Suppressor macrophage (primary cell): ENCODE data around the gene KLHL26.

Experiments
- DNase-seq, 4 experiments: peaks; one replicate each; pipeline ENCODE4 v3.0.0-alpha.2; 2020 to 2022

KLHL26 gene

GRCh38 chr19:18647371-18647767 lies 10.5 kb downstream of the KLHL26 start:
- no peak for DNase-seq

- no peak for DNase-seq
Measured at GRCh38 chr19:18647807-18648206, 11.0 kb downstream of the KLHL26 start.

- DNase-seq: no peak
Measured at GRCh38 chr19:18648973-18649315, 12.1 kb downstream of the KLHL26 start.

GRCh38 chr19:18649371-18650020 lies 12.7 kb downstream of the KLHL26 start:
- peak; percentile 38 to 70 (median 62) for DNase-seq

GRCh38 chr19:18650021-18650390 lies 13.2 kb downstream of the KLHL26 start:
- DNase-seq: peak in 1 of 4 experiments; percentile 33

- DNase-seq: no peak
Measured at GRCh38 chr19:18650468-18651041, 13.7 kb downstream of the KLHL26 start.

DNA sequence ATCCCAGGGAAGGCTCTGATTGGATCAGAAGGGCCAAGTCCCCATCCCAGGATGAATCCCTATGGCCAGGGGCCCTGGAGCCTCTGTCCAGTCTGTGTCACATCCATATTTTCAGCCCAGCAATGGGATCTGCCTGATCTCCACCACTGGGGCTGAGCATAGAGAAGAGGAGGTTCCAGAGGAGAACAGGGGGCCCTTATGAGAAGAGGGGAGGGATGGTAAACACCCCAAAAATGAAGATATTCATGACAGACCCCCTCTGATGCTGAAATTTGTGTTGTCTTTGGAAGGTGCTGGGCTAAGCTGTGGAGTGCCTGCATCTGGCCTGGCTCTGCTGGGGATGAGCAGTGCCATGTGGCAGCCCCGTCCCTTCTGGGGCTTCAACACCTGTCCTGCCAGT lies 14.5 kb downstream of the KLHL26 start:
- no peak for DNase-seq

DNA sequence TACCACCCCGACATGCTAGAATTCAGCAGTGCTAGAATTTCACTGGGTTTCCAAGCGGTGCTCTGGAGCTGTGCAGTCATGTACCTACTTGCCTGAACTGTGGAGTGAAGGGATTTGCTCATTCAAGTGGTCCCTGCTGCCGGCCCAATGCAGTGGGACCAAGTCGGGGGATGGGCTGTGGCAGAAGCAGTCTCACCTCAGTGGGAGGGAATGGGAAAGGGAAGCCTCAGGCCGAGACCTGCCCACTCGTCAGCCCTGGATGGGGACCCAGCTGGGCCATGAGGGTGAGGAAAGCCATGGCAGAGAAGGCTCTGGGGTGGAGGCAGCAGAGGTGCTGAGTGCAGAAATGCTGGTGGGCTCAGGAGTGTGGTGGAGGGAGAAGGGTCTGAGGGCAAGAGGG lies 14.9 kb downstream of the KLHL26 start:
- DNase-seq: no peak

DNA sequence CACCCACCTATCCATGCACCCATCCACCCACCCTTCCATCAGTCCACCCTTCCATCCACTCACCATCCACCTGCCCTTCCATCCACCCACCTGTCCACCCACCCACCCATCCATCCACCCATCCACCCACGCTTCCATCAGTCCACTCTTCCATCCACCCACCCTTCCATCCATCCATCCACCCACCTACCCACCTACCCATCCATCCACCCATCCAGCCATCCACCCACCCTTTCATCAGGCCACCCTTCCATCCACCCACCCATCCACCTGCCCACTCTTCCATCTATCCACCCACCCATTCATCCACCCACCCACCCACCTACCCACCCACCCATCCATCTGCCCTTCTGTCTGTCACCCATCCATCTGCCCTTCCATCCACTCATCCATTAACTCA lies 17.0 kb downstream of the KLHL26 start:
- no peak for DNase-seq

DNA sequence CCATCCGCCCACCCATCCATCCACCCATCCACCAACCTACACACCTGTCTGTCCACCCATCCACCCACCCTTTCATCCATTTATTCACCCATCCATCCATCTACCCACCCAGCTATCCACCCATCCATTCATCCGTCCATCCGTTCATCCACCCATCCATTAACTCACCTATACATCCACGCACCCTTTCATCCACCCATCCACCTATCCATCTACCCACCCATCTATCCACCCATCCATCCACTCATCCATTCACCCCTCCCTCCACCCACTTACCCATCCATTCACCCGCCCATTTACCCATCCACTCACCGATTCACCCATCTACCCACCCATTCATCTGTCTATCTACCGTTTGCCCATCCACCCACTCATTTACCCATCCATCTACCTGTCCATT lies 17.6 kb downstream of the KLHL26 start:
- no peak for DNase-seq

- no peak for DNase-seq
Measured at GRCh38 chr19:18655173-18655844, 18.5 kb downstream of the KLHL26 start.

DNA sequence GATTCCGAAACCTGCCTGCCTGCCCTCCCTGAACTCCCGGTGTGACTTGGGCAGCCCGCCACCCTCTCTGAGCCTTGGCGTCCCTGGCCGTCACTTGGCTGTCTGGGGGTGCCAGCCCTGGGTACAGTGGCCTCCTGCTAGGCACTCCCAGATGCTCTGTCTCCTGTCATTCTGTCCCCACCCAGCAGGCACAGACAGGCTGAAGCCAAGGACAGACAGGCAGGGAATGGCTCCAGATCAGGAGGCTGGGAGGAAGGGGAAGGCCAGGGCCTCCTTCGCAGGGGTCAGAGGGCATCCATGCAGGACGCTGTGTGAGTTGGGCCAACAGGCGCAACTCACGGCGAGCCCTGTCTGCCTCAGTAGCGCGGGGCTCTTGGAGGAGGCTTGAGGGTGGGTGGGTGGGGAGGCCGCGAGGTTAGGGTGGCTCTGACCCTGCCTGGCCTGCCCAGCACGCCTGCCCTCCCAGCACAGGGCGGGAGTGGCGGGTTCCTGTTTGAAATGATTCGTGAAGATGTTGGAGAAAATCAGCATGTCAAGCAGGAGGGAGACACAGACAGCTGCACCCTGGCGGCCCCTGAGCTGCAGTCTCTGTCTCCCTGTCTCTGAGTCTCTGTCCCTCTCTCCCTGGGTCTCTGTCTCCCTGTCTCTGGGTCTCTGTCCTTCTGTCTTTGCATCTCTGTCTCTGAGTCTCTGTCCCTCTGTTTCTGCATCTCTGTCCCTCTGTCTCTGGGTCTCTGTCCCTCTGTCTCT lies 19.7 kb downstream of the KLHL26 start:
- DNase-seq: peak in 1 of 4 experiments; percentile 26

DNA sequence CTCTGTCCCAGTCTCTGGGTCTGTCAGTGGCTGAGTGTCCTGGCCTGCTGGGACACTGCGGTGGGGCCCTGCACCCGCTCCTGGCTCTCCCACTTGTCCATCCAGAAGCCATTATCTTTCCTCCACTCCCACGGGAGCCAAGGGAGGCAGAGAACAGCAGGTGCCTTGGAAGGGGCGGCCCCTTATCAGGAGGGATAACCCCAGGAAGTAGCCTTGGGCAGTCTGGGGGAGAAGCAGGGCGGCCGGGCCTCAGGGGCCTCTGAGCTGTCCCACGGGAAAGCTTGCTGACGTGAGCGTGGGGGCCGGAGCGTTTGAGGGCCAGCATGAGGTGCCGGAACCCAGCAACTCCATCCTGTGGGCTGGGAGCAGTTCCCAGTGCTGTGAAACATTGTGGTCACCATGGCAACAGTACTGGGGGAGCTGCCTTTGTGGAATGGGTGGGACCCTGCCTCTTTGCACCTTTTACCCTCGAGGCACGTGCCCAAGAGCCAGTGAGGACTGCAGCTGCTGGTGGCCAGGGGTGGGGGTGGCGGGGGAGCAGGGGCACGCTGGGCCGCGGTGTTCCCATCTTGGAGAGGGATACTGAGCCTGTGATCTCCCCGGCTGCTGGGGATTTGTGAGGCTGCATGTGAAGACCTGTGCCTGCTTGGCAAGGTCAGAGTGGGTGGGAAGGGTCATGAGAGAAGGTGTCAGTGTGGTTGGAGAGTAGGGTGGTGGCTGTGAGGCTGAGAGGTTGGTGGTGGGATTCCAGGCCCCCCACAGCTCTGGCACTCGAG lies 20.9 kb downstream of the KLHL26 start:
- peak in 1 of 4 experiments; percentile 26 for DNase-seq

DNA sequence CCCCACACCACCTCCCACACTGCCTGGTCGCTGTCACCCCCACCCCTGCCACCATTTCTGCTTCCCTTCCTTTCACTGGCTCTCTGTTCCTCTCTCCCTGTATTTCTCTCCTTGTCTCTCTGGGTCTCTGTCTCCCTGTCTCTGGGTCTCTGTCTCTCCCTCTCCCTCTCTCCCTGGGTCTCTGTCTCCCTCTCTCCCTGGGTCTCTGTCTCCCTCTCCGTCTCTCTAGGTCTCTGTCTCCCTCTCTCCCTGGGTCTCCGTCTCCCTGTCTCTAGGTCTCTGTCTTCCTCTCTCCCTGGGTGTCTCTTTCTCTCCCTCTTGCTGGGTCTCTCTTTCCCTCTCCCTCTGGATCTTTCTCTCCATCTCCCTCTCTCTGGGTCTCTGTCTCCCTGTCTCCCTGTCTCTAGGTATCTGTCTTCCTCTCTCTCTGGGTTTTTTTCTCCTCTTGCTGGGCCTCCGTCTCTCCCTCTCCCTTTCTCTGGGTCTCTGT lies 21.6 kb downstream of the KLHL26 start:
- no peak for DNase-seq

GRCh38 chr19:18659281-18660050 lies 22.6 kb downstream of the KLHL26 start:
- DNase-seq: peak; percentile 79 to 88 (median 84)

- peak; percentile 85 to 93 (median 90) for DNase-seq
Measured at GRCh38 chr19:18660051-18660910, 23.5 kb downstream of the KLHL26 start.

DNA sequence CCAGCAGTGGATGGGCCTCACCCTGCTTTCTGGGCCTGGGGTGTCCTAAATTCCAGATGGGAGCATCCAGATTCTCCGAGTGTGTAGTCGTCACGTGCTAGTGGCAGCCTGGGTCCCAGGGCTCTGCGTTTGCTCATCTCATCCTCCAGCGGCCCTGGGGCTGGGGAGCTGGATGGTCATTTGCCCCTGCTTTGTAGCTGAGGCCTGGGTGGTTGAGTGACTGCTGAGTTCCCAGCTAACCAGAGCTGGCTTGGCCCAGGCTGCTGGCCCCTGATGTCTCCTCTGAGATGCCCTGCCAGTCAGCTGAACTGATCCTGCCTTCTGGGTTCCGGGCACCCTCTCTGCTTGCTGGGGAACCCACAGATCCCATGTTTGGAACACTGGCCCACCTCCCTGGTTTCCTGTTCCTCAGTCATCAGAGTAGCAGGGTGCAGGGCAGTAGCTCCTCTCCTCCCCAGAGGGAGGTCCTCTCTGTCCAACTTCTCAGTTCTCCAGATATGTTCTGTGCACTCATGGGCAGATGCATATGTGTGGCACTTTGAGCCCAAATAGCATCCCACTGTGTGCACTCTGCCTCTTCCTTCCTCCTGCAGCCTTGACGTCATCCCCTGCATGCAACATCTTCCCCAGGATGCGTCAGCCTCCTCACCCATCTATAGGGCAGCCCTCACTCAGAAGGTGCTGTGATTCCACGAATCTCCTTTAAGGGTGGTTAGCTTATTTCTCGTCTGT lies 24.3 kb downstream of the KLHL26 start:
- peak; percentile 79 to 93 (median 84) for DNase-seq

DNA sequence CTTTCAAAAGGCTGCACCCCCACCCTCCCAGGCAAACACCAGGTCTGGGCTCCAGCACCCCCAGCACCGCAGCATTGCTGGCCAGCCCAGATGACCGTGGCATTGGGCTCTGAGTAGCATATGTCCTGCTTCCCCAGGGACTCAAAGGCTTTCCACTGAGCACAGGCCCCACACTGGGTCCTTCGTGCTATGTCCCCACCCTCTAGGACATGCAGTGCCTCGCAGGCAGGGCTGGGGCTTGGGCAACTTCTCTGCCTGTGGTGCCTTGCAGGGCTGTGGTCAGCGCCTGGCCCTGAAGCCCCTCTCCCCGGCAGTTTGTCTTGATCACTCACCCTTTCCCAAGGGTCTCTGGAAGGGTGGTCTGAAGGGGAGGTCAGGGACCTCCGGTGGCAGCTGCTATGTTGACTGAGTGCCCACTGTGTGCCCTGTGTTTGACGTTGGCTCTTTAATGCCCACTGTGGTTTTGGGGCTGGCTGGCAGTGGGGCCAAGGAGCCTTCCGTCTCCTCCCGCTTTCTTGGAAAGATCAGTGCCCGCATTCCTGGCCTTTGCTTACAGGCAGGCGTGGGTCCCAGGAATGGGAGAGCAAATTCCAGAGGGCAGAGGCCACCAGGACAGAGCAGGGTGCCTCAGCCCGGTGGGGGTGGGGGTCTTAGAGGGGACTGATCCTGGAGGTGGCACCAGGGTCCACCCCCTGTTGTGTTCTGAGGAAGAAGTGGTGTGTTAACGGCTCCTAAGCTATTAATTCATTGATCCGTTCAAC lies 26.3 kb downstream of the KLHL26 start:
- no peak for DNase-seq

DNA sequence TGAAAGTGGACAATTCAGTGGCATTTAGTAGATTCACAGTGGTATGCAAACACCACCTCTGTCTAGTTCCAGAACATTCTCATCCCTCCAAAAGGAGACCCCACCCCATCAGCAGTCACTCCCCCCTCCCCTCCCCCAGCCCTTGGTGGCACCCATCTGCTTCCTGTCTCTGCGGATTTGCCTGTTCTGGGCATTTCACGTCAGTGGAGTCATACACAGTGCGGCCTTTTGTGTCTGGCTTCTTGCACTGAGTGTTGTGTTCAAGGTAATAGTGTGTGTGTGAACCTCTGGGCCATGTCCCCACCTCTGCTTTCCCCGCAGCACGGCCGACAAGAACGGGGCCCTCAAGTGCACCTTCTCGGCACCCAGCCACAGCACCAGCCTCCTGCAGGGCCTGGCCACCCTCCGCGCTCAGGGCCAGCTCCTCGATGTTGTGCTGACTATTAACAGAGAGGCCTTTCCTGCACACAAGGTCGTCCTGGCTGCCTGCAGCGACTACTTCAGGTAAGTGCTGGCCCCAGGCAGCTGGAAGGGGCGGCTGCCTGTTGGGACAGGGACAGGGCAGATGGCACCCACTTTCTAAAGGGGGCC lies 27.2 kb downstream of the KLHL26 start:
- no peak for DNase-seq
